ENCODE results near the gene PAQR8.

The PAQR8 gene

DNA sequence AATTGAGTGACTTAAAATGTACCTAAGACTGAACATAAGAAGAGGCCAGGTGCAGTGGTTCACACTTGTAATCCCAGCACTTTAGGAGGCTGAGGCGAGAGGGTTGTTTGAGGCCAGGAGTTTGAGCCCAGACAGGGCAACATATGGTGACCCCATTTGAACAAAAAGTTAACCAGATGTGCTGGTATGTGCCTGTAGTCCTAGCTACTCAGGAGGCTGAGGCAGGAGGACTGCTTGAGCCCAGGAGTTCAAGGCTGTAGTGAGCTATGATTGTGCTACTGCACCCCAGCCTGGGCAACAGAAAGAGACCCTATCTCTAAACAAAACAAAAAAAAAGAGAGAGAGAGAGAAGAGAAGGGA, 10.1 kb upstream of the PAQR8 start:
- DNase-seq, result no peak

DNA sequence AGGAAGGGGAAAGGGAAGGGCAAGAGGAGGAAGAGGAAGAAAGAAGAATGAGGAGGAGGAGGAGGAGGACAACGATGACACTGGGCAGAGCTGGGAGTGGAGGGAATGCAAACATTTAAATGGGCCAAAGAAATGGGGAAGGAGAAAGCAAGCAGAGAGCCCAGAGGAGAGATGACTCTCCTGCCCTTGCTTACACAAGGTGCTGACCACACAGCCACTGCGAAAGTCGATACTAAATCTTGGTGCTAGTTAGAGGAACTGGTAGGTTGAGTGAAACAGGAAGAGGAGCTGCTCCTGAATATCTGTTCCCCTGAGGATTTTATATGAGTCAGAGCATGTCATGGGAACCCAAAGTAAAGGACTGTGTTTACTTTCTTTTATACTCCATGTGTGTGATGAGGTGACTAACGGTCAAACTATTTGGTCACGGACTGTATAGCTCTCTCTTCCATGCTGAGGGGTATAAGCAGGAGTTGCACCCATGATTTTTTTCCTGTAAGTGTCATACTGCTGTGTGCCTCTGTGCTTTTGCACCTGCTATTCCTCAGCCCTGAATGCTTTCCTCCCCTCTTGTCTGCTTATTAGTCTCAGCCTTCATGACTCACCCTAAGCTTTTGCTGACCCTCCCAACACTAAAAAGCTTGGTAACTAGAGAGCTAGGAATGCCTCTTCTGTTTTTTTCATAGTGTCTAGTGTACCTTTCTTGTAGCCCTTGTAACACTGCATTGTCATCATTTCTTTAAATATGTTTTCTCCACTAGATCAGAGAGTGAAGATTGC, 9.5 kb upstream of the PAQR8 start:
- DNase-seq, result peak; percentile 96

DNA sequence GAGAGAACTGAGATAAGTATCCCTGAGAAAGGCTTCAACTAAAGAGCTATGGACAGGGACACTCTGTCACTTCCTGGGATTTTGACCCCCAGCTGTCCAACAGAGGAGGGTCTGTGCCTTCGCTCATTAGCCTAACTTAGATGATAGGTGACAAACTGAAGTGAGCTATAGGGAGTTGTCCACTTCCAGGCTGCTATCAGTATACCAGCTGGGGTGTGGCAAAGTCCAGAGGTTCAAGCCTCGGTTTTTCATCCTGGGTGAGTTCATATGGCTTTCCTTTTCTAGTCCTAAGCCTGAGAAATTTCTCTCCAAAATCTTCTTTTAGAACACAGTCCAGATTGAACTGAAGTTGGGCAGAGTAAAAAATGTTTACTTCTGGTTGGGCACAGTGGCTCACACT, 5.9 kb upstream of the PAQR8 start:
- DNase-seq, result no peak

DNA sequence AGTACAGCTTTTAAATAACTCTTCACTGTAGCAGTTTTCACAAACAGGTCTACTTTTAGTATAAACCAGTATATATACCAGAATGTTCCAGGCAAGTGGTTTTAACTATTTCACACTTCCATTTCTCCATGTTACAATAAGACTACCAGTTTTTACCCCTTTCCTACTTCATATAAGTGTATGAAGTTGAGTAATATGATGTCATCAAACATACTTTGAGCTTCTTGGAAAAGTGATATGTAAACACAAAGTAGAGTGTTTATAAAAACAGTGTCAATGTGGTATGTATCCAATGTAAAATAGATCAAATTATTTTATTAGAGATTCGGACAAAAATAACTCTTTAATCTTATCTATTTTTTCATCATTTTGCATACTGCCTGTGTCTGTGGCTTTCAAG, 2.5 kb upstream of the PAQR8 start:
- DNase-seq, result no peak

DNA sequence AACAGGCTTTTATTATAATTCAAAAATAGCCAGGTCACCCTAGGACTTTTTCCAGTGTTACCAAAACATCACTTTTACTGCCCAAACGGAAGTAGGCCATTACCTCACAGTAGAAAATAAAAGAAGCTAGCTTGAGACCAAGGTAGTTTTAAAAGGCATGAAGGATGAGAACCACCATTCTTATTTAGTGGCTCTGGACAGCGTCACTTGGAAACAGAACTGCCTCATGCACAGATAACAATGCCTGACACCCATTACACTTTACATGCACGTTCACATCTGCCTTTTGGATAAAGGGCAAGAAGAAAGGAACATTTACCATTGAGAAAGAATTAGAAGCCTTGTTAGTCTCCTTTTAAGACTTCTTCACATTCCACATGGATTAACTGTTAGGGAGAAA, 1.9 kb upstream of the PAQR8 start:
- no peak for DNase-seq

DNA sequence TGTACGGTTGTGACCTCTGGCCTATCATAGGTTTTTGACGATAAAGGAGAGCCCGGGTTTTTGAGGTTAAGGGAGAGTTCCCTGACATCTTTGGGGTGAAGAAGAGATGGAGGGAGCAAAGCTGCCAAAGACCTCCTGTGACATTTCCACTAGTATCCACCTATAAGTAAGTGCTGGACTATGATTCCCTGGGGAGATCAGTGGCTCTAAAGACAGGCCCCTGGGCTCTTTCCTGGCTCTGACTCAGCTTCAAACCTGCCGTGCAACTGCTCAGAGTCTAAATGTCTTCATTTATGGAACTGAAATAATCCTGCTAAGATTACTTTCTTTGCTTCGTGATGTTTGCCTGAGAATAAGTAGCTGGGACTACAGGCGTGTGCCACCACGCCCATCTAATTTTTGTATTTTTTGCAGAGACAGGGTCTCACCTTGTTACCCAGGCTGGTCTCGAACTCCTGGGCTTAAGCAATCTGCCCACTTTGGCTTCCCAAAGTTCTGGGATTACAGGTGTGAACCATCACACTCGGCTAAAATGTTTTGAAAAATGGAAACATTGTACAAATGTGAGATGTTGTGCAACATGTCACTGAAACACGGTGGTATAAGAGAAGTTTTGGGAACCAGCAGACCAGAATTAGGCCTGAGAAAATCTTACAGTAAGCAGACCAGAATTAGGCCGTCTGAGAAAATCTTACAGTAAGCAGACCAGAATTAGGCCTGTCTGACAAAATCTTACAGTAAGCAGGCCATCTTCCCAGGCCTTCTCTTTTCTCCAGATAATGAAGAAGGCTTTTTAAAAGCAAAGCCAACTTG, 1.1 kb upstream of the PAQR8 start:
- no peak for DNase-seq

DNA sequence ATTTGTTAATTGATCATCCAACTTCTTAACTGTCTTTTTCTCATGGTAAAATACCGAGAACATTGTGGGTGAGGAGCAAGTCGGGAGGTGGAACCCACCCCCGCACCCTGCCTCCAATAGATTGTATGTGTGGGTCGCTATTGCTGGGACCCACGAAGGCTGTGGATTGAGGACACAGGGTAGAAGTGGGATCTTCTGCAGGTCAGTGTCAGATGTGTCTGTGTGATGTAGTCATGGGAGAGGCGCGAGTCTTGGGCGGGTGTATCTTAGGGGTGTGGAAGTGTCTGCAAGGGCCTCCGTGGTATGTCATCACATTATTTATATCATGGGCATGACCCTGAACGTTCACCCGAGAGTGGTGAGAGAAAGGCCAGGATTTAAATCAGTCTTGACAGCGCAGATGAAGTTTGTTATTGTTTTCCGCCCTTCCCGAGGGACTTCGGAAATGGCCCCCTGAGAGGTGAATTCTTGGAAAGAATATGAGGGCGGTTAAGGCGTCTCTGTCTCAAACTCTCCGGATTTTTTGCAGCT, 472 bp upstream of the PAQR8 start:
- DNase-seq, result peak; percentile 52

DNA sequence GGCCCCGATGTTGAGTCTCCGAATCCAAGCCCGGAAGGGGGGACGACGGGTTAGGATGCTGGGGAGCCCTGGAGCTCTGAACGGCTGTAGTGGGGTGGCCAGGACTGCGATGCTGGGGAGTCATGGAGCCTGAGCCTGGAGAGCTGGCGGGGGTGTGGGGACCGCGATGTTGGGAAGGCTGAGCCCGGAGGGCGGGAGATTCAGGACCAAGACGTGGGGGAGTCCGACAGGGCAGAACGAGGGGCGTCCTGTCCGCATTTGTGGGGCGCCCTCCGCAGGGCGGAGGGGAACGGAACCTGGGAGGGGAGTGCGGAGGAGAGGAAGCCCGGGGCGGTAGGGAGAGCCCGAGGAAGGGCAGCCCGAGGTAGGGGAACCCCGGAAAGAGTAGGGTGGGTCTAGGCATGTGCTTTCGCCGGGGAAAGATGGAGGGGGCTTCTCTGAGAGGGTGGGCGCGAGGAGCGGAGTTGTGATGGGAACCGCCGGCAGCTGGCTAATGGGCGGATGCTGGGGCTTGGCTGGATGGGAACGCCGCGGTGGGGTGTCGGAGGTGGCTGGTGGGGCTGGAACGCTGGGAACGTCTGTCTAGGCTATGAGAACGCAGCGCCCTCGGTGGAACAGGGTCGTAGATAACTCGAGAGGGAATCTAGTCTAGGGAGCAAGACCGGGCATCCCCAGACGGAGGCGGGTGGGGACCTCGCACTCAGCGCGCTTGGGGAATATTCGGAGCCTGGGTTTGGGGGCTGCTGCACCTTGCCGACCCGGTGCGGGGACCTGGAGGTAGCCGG, 684 bp downstream of the PAQR8 start:
- DNase-seq, result no peak

DNA sequence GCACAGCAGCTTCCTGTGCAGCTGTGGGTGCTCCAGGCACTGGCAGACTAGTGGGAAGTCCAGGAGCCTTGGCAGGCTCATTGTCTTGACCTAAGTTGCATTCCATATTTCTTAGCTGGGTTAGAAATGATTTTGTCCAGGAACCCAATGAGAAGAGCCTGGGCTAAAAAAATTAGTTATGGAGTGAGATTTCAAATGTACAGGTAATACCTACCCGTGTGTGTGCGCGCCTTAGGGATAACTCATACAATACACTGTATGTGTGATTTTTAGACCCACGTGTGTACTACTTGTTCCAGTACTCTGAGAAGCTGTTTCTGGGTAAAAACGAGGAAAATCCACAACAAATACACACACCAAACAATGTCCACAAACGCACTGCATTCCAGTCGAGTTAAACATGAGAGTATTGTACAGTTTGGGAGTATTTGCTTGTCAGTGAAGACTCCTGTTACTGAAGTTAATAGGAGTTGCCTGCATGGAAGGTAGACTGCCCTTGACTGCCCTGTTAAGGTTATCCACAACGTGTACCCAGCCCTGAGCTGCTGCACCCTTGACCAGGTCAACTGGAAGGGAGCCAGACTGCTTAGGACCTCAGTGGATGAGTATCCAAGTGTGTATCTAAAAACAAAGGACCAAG, 1.4 kb downstream of the PAQR8 start:
- DNase-seq, result no peak

DNA sequence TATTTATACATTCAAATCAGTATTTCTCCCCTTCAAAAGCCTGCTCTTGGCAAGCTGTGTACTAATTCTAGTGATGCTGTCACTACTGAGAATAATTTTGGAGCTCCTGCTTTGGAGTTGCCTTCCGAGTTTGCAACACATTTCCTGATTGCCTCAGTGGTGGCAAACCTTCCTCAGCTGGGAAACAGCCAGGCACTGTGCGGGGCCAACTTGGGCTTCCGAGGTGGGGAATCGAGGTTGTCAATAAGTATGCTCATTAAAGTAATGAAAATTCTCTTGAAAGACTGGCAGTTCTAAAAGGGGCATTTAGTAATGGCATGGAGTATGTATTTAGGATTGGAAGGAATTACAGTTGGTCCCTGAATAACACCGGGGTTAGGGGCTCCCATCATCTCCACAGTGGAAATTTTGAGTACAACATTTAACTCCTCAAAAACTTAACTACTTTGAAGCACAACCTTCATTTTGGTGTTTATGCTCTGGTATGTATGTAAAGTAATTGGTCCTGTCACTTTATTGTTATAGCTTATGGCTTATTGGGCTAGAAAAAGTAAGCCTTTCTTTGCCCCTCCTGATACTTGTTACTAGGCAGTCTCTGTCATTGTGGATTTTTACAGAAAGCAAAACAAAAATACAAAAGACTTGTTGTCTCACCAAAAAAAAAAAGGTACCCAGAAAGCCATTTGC, 2.7 kb downstream of the PAQR8 start:
- DNase-seq, result no peak

DNA sequence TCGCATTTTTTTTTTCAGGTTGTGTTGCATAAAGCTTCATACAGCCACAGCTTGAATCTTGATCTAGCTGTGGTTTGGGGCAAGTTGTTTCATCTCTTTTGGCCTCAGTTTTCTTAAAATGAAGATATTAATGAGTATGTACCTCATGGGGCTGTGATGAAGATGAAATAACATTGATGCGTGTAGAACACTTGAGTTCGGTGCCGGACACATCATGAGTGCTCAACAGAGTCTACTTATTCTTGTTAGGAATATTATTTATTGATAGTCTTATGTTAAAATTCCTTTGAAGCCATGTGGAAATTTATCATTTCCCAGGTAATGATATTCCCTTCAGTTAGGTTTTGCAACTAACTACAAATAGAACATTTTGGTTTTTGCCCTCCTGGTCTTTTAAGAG, 3.4 kb downstream of the PAQR8 start:
- no peak for DNase-seq

DNA sequence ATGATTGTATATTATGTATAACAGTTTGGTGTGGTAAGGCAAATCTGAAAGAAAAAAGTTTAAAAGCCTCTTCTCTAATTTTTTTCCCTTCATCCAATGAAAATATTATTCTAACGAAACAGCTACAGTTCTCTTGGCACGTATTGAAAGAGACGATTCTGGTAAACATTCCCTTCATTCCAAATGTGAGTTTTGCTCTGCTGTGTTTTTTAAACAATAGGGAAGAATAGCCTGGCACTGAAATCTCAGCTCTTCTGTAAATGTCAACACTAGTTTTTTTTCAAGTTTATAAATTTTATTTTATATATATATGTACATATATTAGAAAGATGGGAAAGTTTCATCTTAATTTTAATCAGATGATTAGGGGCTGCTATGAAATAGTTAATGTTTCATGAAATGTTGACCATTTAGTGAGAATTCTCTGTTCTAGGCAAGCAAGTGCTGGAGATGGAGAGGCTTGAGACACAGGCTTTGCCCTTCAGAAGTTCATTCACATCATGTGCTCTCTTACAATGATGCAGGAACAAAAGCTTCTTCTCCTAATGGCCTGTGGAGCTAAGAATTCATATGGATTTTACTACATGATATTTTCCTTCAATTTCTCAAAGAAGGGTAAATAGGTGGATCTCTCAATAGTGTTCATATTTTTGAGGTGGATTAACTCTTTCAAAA, 4.1 kb downstream of the PAQR8 start:
- no peak for DNase-seq

DNA sequence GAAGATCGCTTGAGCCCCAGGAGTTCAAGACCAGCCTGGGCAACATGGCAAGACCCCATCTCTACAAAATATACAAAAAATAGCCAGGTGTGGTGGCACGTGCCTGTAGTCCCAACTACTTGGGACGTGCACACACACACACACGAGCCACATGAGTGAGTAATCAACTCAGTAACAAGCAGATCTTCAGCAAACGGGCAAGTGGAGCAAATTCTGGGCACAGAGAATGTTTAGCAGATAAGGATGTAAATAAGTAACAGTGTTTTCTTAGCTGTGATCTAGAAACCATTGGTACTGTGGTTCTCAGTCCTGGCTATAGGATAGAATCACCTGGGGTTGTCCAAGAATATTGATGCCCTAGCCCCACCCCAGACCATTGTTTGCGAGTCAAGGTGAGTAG, 6.1 kb downstream of the PAQR8 start:
- no peak for DNase-seq

DNA sequence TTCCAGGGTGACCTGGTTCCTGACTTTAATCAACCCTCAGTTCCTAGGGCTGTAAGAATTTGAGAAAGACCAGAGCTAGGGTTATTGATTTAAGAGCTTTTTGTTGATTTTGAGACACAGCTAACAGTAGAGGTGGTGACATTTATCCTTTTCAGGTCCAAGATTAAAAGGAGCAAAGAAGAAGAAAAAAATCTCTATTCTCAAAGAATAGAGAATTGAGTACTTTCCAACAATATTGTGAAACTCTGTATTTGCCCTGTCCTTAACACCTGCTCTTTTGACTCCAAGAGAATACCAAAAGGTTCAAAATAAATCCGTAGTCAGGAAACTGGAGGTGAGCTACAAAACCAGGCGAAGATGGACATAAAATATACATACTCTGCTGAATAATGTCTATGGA, 7.3 kb downstream of the PAQR8 start:
- no peak for DNase-seq

DNA sequence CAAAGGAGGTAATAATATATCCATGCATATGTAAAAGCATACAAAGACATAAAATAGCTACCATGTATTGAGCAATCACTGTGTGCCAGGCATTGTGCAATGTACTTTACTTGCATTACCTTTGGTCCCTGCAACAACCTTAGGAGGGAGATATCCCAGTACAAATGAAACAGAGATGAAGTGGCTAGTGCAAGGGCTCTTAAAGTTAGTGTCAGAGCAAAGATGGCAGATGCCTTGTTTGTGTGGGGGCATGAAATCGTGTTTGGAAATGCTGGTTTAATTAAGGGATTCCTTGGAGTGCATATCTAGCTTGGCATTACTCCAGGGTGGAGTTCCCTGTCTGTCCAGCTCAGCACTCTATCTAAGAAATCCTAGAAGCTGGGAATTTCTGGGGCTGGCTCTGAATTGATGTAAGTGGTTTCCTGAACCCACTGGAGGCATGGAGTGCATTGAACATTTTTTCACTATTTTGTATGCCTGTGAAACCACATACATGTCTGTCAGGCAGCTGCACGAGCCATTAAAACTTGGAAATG, 9.8 kb downstream of the PAQR8 start:
- no peak for DNase-seq

DNA sequence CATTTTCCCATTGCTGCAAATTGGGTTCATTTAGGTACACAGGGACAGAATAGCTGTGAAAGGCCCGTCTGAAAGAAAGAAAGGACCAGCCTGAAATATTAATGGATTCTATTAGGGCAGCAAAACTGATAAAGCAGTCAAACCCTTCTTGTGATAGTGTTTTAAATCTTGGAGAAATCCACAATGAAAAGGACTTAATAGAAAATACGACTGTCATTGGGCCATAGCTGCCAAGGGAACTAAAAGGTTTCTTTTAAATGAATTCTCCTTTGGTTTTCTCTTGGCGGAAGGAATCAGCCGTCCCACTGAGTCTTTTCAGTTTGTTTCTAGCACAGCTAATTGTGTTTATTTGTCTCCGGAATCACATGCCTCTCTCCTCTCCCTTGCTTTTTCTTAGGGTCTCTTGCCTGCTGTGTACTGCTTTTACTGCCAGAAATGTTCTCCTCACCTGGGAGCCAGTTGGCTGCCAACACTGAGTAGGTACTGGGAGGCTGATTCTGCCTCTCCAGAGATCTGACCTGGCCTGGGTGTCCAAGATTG, 11.3 kb downstream of the PAQR8 start:
- no peak for DNase-seq

DNA sequence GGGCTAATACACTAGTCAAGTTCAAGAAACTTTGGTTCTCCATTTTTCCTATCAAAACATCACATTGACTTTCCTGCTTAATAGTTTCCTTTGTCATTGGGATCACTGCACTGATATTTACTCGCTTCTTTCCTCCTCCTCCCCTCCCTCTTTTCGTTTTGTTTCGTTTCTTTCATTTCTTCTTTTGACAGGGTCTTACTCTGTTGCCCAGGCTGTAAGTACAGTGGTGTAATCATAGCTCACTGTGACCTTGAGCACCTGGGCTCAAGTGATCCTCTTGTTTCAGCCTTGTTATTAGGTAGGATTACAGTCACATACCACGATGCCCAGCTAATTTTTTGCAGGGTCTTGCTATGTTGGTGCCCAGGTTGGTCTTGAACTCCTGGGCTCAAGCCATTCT, 12.3 kb downstream of the PAQR8 start:
- DNase-seq, result no peak

DNA sequence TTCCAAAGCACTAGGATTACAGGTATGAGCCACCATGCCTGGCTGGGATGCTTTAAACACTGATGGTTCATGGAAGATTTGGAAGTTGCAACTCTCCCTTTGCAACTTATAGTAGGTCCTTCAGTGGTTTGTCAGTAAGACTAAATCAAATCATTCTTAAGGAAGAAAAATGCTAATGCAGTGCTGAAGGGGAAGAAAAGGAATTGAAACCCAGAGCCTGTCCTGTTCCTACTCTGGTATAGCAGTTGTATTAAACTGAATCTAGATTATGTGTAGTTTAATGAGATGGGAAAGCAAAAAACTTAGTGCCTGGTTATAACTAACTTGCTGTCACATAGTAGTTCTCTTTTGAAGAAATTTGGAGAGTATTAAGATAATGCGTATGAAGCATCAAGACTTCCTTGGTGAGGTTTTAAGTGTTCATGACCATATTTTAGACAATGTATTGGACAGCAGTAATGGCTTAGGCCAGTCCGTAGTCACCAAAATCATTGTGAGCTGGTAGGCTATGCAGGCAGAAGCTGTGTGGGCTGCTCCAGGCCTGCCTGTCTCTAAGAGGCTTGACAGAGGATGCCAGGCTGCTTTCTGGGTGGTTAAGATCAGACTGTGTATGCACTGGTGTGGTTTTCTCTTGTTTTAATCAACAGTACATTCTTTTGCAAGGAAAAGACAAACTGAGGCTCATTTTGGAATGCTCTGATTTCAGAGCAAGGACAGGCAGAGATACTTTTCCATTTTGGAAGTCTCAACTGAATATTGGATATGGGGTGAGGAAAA, 14.0 kb downstream of the PAQR8 start:
- no peak for DNase-seq

DNA sequence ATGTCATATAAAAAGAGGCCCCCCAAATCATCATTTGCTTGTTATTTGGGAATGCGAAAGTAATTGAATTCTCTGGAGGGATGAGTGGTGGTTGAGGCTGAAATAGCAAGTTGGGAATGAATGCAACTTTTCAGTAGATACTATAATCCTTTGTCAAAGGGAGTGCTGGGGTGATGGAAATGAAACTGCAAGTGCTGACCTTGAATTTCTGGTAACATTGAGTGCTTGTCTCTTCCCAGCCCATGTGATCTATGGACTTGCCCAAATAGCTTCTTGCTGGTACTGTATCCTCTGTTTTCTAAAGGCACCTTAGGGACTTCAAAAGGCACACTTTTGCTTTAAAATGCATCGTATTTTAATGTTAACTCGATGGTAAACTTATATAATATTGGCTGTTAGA, 14.8 kb downstream of the PAQR8 start:
- peak; percentile 50 for DNase-seq

DNA sequence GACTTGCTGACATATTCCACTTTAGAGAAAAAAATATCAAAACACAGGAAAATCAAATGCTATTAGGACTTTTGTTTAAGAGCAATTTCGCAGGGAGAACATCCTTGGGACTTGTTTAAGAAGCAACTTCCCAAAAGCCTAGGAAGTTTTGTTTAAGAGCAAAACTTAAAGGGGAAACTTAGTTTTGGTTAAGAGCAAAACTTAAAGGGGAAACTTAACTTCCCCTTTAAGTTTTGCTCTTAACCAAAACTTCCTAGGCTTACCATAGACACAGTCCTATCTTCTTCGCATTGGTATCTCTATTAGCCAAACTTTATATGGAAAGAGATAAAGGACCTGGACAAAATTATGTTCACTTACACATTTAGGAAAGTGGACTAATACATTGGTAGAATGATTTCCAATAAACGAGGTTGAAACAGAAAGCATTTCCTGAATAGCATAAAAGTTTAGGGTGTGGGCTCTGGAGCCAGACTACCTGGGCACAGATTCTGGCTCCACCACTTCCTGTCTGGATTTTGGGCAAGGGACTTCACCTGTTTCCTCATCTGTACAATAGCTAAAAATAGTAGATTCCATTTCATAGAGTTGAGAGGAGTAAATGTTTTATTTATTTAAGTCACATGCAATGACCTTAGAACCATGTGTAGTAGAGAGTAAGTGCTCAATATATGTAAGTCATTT, 15.7 kb downstream of the PAQR8 start:
- peak; percentile 76 for DNase-seq

Measured in suppressor macrophage treated with lipopolysaccharide for 4 hours (primary cell).